SK-N-MC (cell line): ENCODE data around the gene KDM1A.

ENCODE experiments used
- EZH2 ChIP-seq: fragments of 200-600 bp; sonication (generic); IDR thresholded peaks from one replicate; pipeline ENCODE4 v1.6.1; 2017; ENCODE audit warnings: antibody characterized with exemption
- FOXP2 ChIP-seq: optimal IDR thresholded peaks from 2 replicates; pipeline ENCODE3; 2011; ENCODE audit warnings: mild to moderate bottlenecking, moderate library complexity; ENCODE audit not compliant: insufficient read depth; ENCODE audit errors: extremely low read length, control extremely low read depth
- POLR2AphosphoS5 ChIP-seq: IDR thresholded peaks from 2 replicates; pipeline ENCODE4 v1.6.1; 2012; ENCODE audit warnings: mild to moderate bottlenecking, low read depth, low read length, borderline replicate concordance

DNA sequence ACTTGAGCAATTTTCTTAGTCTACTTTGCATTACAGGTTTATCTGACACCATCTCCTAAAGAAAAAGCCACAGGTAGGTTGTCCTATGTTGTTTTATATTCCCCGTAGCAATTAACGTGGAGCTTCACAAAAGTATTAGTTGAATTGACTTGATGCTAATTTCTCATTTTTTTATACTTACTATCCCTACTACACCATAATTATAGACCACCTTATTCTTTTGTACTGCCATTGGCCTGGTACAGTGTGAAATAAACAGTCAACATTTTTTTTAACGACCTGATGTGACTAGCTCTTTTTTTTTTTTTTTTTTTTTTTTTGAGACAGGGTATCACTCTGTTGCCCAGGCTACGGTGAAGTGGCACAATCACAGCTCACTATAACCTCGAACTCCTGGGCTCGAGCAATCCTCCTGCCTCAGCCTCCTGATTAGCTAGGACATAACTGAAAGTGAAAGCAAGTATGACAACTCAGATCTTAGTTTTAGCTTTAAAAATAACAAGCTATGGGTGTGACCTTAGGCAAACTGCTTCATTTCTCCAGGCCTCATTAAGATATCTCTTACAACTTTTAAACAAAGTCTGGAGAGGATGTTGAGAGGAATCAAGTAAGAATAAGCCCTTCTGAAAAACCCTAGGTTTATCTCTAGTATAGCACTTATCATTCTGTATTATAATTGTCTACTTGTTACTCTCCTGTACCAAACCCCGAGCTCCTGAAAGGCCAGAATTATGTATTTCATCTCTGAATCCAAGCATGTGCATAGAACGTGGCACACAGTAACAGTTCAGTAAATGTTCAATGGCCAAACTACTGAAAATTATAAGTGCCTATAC, 99.9 kb downstream of the KDM1A start:
- TF ChIP-seq EZH2 (no peak), POLR2AphosphoS5 (no peak), FOXP2 (no peak)
